Measurements from ENCODE around the gene TAC4. TPM values are rescaled to one million over a fixed set of nuclear protein-coding genes. Genes with fewer than 3 reads are reported as not detected.

Gene TAC4
- total and polyA plus RNA-seq, 2 of the 13 experiments (the other 11 are each of a cell fraction or from before 2014, with no cell fraction given): not detected

GRCh38 chr17:49887086-49887743 lies 39.3 kb upstream of the TAC4 start (continued):
- TF ChIP-seq, protein P1, sequence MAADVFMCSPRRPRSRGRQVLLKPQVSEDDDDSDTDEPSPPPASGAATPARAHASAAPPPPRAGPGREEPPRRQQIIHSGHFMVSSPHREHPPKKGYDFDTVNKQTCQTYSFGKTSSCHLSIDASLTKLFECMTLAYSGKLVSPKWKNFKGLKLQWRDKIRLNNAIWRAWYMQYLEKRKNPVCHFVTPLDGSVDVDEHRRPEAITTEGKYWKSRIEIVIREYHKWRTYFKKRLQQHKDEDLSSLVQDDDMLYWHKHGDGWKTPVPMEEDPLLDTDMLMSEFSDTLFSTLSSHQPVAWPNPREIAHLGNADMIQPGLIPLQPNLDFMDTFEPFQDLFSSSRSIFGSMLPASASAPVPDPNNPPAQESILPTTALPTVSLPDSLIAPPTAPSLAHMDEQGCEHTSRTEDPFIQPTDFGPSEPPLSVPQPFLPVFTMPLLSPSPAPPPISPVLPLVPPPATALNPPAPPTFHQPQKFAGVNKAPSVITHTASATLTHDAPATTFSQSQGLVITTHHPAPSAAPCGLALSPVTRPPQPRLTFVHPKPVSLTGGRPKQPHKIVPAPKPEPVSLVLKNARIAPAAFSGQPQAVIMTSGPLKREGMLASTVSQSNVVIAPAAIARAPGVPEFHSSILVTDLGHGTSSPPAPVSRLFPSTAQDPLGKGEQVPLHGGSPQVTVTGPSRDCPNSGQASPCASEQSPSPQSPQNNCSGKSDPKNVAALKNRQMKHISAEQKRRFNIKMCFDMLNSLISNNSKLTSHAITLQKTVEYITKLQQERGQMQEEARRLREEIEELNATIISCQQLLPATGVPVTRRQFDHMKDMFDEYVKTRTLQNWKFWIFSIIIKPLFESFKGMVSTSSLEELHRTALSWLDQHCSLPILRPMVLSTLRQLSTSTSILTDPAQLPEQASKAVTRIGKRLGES (CRISPR knock-in tag; IDR thresholded peaks at IDR 0.05; ENCODE audit: borderline replicate concordance): no peak
- TF ChIP-seq ZNF781 (CRISPR knock-in tag; IDR thresholded peaks at IDR 0.05; ENCODE audit: borderline replicate concordance, not compliant biosample characterization) (peak; percentile 74), POLR2A (IDR thresholded peaks at IDR 0.05; ENCODE audit: insufficient read depth in 1 of 2, low read depth in 2 of 2, low read length in 2 of 2) (peak; percentile 71 to 74), ZBTB43 (CRISPR knock-in tag; conservative IDR thresholded peaks at IDR 0.05) (no peak), SNAPC2 (CRISPR knock-in tag; IDR thresholded peaks at IDR 0.05) (0 out of 2 replicates have a peak, but pooled peaks have one; percentile 66), TSC22D2 (CRISPR knock-in tag; IDR thresholded peaks at IDR 0.05; ENCODE audit: borderline replicate concordance) (no peak), SMARCE1 (IDR thresholded peaks at IDR 0.05; ENCODE audit: borderline replicate concordance) (no peak), NR2F1 (CRISPR knock-in tag; IDR thresholded peaks at IDR 0.05) (peak; percentile 78 to 90), ZNF7 (CRISPR knock-in tag; IDR thresholded peaks at IDR 0.05) (no peak), YEATS2 (CRISPR knock-in tag; IDR thresholded peaks at IDR 0.05; ENCODE audit: borderline replicate concordance) (no peak), EZH2 (conservative IDR thresholded peaks at IDR 0.05; ENCODE audit: low read depth, low read length) (no peak), ZNF776 (CRISPR knock-in tag; IDR thresholded peaks at IDR 0.05) (no peak), ZNF746 (CRISPR knock-in tag; IDR thresholded peaks at IDR 0.05) (peak; percentile 95), KDM5A (IDR thresholded peaks at IDR 0.05; ENCODE audit: borderline replicate concordance, low read length) (no peak; the same call in 1 of the 2 replicates), ZNF484 (CRISPR knock-in tag; IDR thresholded peaks at IDR 0.05; ENCODE audit: borderline replicate concordance, low read depth) (no peak)
- TF ChIP-seq, protein P2, sequence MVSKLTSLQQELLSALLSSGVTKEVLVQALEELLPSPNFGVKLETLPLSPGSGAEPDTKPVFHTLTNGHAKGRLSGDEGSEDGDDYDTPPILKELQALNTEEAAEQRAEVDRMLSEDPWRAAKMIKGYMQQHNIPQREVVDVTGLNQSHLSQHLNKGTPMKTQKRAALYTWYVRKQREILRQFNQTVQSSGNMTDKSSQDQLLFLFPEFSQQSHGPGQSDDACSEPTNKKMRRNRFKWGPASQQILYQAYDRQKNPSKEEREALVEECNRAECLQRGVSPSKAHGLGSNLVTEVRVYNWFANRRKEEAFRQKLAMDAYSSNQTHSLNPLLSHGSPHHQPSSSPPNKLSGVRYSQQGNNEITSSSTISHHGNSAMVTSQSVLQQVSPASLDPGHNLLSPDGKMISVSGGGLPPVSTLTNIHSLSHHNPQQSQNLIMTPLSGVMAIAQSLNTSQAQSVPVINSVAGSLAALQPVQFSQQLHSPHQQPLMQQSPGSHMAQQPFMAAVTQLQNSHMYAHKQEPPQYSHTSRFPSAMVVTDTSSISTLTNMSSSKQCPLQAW (CRISPR knock-in tag; IDR thresholded peaks at IDR 0.05): peak; percentile 95
- TF ChIP-seq, protein P3, sequence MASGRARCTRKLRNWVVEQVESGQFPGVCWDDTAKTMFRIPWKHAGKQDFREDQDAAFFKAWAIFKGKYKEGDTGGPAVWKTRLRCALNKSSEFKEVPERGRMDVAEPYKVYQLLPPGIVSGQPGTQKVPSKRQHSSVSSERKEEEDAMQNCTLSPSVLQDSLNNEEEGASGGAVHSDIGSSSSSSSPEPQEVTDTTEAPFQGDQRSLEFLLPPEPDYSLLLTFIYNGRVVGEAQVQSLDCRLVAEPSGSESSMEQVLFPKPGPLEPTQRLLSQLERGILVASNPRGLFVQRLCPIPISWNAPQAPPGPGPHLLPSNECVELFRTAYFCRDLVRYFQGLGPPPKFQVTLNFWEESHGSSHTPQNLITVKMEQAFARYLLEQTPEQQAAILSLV (CRISPR knock-in tag; IDR thresholded peaks at IDR 0.05; ENCODE audit: borderline replicate concordance): peak; percentile 40; the same call in 1 of the 2 replicates
- TF ChIP-seq, protein P4, sequence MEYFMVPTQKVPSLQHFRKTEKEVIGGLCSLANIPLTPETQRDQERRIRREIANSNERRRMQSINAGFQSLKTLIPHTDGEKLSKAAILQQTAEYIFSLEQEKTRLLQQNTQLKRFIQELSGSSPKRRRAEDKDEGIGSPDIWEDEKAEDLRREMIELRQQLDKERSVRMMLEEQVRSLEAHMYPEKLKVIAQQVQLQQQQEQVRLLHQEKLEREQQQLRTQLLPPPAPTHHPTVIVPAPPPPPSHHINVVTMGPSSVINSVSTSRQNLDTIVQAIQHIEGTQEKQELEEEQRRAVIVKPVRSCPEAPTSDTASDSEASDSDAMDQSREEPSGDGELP (IDR thresholded peaks at IDR 0.05; ENCODE audit: borderline replicate concordance, low read depth): peak; percentile 26; the same call in 1 of the 2 replicates
- TF ChIP-seq, protein P5, sequence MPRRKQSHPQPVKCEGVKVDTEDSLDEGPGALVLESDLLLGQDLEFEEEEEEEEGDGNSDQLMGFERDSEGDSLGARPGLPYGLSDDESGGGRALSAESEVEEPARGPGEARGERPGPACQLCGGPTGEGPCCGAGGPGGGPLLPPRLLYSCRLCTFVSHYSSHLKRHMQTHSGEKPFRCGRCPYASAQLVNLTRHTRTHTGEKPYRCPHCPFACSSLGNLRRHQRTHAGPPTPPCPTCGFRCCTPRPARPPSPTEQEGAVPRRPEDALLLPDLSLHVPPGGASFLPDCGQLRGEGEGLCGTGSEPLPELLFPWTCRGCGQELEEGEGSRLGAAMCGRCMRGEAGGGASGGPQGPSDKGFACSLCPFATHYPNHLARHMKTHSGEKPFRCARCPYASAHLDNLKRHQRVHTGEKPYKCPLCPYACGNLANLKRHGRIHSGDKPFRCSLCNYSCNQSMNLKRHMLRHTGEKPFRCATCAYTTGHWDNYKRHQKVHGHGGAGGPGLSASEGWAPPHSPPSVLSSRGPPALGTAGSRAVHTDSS (CRISPR knock-in tag; conservative IDR thresholded peaks at IDR 0.05): no peak

All from HepG2 (cell line).